ENCODE measurements around the gene GPC2. TPM values are rescaled to one million over a fixed set of nuclear protein-coding genes. Genes with fewer than 3 reads are reported as not detected.
"Not testable (repeated sequence)": the region's sequence is repeated elsewhere in the genome, so short reads cannot be mapped to it uniquely, and the experiment has no call there.

GPC2 gene
- polyA plus RNA-seq, 2 of the 4 experiments (the other 2 are of a cell fraction) = 1.1 to 2.9 TPM

- CTCF ChIA-PET = interaction anchor here (1.3 to 6.8 kb wide), 2 partner anchors 29 to 87 kb away, joined by 5 to 58 read pairs; no protein-coding TSS in a partner anchor
Observed at GRCh38 chr7:100219271-100219737, 42.1 kb upstream of the GPC2 start.

GRCh38 chr7:100217934-100218333 lies 40.8 kb upstream of the GPC2 start:
- H3K9me3 ChIP-seq, FAIRE-seq, H3K4me3 ChIP-seq, H3K4me1 ChIP-seq, POLR2A ChIA-PET, H3K4me2 ChIP-seq, H3K27ac ChIP-seq: not testable (repeated sequence)
- peak; percentile 52 to 75; a peak in 5 of 6 replicates for ATAC-seq
- peak in 1 of 2 experiments; percentile 53 for DNase-seq (ENCODE audit: low read depth in 1 of 2, low spot score in 1 of 2)
- TF ChIP-seq SMC3 (IDR thresholded peaks at IDR 0.05) (peak; percentile 41; the same call in 2 of the 3 replicates), RAD21 (conservative IDR thresholded peaks at IDR 0.05 in 1 of 2, IDR thresholded peaks at IDR 0.05 in 1 of 2) (peak; percentile 37 to 42; a peak in 4 of 5 replicates), CTCF (IDR thresholded peaks at IDR 0.05) (peak; percentile 39)
- CTCF ChIA-PET = interaction anchor here (0.8 to 6.8 kb wide), 18 partner anchors 8 to 190 kb away, joined by 3 to 58 read pairs (median 4); no protein-coding TSS in a partner anchor
- 0% methylated on average over 2 of the region's 5 CpGs for WGBS (ENCODE audit: missing lambda C conversion rate)

More at GRCh38 chr7:100219271-100219737, 42.1 kb upstream of the GPC2 start:
- DNase-seq (ENCODE audit: low read depth in 1 of 2, low spot score in 1 of 2) (no peak), FAIRE-seq (no peak), ATAC-seq (no peak)
- TF ChIP-seq FOXS1 (CRISPR knock-in tag; IDR thresholded peaks at IDR 0.05) = no peak
- TF ChIP-seq TFCP2L1 (CRISPR knock-in tag; IDR thresholded peaks at IDR 0.05) = no peak
- TF ChIP-seq SMC3 (IDR thresholded peaks at IDR 0.05) = no peak
- TF ChIP-seq HOXB13 (CRISPR knock-in tag; IDR thresholded peaks at IDR 0.05; ENCODE audit: low read depth) = no peak
- no peak for TF ChIP-seq CBX2 (IDR thresholded peaks at IDR 0.05; ENCODE audit: borderline replicate concordance, low read depth)
- TF ChIP-seq TP53 (CRISPR knock-in tag; IDR thresholded peaks at IDR 0.05) = no peak
- TF ChIP-seq CEBPB (IDR thresholded peaks at IDR 0.05) = no peak
- no peak for TF ChIP-seq HDAC2 (IDR thresholded peaks at IDR 0.05)
- TF ChIP-seq JUNB (IDR thresholded peaks at IDR 0.05) = no peak
- no peak for TF ChIP-seq ZSCAN20 (CRISPR knock-in tag; IDR thresholded peaks at IDR 0.05)
- no peak for TF ChIP-seq HMGXB4 (CRISPR knock-in tag; IDR thresholded peaks at IDR 0.05; ENCODE audit: borderline replicate concordance)
- TF ChIP-seq BCL3 (IDR thresholded peaks at IDR 0.05) = no peak
- no peak for TF ChIP-seq SREBF2 (IDR thresholded peaks at IDR 0.05)
- TF ChIP-seq CTCF (IDR thresholded peaks at IDR 0.05) = no peak
- no peak for TF ChIP-seq ZC3H11A (IDR thresholded peaks at IDR 0.05)
- TF ChIP-seq E2F6 (IDR thresholded peaks at IDR 0.05; ENCODE audit: borderline replicate concordance, low read depth) = no peak
- no peaks in the 10 kb centered on the region for H3K9me3 ChIP-seq
- no peaks in the 10 kb centered on the region for H3K4me1 ChIP-seq
- POLR2A ChIA-PET = no interaction called here
- H3K4me3 ChIP-seq = no peak overlapping the region
- H3K4me2 ChIP-seq = no peak overlapping the region
- no peak overlapping the region for H3K27ac ChIP-seq
- 87% methylated on average over 10 of the region's 10 CpGs for WGBS (ENCODE audit: missing lambda C conversion rate)
